ENCODE results near the gene GRK3.
"Not testable (repeated sequence)": the region's sequence is repeated elsewhere in the genome, so short reads cannot be mapped to it uniquely, and the experiment has no call there.

GRK3 gene

DNA sequence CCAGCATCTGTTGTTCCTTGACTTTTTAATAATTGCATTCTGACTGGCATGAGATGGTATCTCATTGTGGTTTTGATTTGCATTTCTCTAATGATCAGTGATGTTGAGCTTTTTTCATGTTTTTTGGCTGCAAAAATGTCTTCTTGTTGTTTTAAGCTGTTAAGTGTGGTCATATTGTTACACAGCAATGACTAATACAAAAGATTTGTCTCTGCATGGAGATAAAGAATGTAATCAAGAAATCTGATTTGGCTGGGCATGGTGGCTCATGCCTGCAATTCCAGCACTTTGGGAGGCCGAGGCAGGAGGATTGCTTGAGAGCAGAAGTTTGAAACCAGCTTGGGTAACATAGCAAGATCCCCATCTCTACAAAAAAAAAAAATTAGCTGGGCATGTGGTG lies 12.1 kb upstream of the GRK3 start:
- not testable (repeated sequence) for DNase-seq

DNA sequence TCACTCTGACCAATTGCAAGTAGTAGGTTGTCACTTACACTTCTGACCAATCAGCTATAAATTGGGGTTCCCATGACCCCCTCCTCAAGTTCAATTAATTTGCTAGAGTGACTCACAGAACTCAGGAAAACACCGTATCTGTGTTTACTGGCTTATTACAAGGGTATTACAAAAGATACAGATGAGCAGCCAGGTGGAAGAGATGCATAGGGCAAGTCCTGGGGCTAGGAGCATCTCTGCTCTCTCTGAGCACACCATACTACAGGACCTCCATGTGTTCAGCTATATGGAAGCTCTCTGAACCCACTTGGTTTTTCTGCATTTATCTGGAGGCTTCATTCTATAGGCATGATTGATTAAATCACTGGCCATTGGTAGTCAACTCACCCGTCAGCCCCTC lies 11.3 kb upstream of the GRK3 start:
- DNase-seq, result no peak

DNA sequence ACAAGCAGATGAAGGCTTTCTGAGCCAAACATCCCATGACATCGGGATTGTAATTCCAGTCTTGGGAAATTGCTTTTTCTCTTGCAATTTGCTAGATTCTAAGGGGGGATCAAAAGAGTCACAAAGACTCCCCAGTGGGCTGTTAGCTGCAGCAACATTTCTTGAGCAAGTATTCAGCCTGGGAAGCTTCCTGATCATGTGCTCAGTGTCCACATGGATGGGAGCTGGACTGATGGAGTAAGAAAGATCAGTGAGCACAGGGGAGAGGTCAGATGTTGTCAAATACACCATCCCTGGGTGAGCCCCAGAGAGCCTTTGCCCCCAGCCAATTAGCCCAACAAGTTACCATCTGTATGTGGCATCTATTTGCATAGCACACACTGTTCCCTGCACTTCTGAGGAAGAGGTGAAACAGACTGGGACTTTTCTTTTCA lies 10.2 kb upstream of the GRK3 start:
- no peak for DNase-seq

DNA sequence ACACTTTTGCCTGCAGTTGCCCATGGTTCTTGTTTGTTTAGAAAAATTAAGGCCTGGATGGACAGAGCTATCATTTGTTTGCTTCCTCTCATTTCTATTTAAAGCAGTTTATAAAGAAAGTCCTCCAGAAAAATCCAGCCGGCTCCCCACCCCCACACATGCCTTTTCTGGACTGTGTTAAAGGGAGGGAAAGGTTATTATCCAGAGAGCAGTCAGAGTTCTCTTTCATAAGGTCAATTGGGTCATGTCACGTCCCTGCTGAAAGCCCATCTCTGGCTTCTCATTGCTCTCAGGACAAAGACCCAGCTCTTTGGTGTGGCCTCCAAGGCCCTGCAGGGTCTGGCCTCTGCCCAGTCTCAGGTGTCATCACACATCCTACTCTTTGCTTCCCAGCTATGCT lies 9.8 kb upstream of the GRK3 start:
- no peak for DNase-seq

DNA sequence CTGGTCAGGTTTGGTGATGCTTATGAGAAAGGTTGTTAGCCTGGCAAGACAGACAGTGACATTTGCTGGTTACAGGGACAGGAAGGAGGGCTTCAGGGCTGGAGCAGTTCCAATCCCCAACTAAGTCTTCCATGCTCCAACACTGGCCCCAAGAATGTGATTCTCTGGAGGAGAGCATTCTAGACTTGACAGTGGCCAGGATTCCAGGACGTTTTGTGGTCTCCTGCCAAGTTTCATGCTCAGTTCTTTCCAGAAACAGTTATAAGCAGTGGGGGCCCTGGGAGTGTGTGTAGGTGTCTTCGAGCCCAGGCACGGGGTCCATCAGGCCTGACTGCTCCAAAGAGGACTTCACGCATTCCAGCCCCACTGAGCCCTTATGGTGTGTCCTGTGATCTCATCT lies 8.9 kb upstream of the GRK3 start:
- no peak for DNase-seq

DNA sequence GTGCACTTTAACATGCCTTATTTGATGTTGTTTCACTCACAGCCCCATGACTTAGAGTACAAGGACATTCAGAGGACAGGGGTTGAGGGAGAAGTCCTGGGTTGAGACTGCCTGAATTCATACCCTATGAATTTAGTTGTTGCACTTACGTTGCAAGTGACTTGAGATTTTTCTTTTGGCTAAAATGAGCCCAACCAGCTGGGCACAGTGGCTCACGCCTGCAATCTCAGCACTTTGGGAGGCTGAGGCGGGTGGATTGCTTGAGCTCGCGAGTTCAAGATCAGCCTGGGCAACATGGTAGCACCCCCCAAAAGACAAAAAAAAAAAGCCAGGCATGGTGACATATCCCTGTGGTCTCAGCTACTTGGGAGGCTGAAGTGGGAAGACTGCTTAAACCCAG lies 7.3 kb upstream of the GRK3 start:
- DNase-seq, result no peak

DNA sequence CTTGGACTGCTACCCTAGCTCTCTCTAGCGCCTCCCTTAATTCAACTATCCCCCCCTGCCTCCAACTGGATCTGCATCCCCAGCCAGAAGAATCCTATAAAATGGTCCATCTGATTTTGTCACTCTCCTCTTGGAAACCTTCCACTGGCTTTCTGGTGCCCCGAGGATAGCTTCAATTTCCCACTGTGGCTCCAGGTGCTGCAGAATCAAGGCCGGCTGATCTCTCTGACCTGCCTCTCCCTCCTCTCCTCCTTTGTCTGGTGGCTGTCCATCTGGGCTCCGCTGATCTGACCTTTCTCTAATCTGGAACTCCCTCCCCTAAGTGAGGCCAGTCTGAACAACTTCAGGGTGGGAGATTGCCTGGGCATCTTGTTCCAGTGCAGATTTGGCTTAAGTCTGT lies 6.1 kb upstream of the GRK3 start:
- DNase-seq, result no peak

DNA sequence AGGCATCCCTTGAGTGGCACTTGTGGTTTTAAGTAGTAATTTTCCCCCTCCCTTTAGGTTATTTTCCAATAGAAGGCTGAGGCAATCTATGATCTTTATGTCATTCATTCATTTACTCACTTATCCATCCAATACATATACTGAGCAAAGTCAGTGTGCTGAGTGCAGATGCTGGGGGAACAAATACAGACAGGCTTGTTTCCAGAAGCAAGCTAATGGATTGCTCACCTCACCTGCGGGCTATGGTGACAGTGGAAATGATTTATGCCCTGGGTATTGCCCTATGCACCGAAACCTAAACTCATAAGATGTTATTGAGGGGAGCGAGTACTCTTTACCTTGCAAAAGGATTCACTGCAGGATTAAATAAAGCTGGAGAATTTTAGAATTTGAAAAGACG lies 4.6 kb upstream of the GRK3 start:
- not testable (repeated sequence) for DNase-seq

DNA sequence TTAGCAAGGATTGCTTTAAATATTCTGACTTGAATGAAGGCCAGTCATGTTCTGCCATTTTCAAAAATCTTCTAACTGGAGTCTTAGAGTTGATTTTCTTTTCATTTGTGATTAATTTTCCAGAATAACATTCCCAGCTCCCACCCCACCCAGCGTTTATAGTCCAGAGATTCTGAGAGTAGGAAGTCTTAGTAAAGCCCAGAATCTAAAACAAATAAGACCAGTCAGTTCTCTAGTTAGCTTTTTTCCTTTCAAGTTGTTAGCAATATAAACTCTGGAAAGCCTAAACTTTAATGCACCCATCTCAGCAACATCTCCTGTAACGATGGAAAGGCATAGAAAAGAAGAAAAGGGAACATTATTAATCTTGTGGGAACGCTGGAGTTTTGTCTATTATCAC lies 3.3 kb upstream of the GRK3 start:
- not testable (repeated sequence) for DNase-seq

DNA sequence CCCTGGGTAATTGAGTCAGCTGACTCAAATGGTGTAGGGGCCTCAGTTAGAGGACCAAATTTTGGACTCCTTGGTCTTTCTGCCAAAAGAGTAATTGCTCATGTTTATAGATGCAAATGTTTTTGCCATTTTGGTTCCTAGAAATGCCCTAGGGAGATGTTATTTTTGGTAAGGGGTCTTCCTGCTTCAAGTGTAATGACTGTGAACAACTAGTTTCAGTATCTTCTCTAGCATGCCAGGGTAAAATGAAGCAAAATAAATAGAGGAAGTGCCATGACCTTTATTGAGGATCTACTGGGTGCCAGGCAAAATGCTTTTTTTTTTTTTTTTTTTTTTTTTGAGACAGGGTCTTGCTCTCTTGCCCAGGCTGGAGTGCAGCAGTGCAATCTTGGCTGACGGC lies 2.5 kb upstream of the GRK3 start:
- DNase-seq, result not testable (repeated sequence)

DNA sequence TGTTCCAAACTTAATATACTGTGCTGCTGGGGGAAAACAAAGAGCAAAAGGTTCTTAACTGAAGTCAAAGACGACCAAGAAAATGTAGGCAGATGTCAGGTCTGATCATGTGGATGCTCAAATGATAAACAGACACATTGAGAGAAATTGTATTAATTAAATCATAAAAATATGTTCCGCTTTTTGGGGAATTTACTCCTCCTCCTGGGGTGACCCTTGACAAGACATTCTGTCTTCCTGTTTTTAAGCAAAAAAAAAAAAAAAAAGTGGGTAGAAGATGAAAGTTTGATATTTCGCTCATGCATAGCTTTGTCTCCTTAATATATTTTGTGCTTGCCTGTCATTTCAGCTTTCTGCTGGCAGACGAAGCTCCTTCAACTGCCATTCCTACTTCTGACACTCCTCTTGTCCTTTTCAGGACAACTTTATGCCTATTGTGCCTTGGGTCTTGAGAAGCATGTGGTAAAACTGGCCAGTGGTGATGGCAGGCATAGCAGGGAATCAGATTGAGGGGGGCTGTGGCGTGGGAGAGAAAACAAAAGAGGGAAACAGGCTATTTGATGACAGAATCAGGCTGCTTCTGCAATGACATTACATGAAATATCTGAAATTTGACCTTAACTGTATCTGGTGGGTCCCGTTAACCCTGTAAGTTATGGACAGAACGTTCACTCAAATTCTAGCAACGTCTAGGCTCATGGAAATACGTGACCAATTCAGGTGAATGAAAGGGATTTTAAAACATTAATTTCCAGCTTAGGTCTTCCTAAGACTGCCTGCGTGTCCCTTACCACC lies 1.3 kb upstream of the GRK3 start:
- DNase-seq, result not testable (repeated sequence)

DNA sequence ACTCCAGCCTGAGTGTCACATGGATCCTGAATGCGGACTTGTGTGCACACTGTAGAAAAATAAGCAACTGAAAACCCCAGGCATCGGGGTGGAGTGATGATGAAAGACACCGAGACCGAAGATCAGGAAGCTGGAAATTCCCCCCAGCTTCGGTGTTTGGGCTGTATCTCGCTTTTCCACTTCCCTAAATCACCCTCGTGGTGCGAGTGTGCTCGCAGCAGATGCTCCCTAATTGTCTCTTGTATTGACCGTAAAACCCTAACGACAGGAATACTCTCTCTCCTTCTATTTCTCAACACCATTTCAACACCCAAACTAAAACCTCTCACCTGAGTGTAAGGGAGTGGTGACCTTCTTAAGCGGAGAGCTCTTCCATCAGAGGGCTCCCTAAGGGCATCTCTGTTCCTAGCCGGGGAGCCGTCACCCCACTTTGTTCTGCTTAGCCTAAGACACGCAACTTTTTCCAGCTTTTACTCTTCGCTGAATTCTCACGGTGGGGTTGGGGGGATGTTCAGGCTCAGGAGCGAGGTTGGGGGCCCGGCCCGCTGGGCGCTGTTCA lies 635 bp upstream of the GRK3 start:
- no peak for DNase-seq

DNA sequence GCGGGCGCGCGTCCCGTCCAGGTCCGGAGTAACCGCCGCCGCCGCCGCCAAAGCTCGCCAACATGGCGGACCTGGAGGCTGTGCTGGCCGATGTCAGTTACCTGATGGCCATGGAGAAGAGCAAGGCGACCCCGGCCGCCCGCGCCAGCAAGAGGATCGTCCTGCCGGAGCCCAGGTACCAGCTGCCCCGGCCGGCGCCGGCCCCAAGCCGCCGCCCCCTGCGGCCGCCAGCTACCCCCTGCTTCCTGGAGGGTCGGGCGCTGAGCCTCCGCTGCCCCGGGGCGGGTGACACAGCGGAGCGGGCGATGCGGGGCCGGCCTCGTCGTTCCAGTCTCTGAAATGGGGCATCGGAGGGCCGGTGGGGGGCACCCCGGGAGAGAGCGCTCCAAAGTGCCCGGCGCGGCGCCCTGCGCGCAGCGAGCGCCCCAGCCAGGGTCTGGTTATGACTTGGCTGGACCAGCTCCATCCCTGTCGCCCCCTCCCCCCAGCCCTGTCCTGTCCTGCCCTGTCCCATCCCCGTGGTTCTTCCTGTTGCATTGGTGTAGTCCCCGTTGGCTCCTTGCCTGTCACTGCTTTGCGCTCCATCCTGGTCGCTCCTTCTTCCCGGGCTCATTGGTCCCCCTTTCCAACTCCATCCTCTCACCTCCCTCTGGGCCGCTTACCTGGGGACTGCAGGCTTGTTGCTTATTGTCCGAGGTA lies 653 bp downstream of the GRK3 start:
- no peak for DNase-seq

DNA sequence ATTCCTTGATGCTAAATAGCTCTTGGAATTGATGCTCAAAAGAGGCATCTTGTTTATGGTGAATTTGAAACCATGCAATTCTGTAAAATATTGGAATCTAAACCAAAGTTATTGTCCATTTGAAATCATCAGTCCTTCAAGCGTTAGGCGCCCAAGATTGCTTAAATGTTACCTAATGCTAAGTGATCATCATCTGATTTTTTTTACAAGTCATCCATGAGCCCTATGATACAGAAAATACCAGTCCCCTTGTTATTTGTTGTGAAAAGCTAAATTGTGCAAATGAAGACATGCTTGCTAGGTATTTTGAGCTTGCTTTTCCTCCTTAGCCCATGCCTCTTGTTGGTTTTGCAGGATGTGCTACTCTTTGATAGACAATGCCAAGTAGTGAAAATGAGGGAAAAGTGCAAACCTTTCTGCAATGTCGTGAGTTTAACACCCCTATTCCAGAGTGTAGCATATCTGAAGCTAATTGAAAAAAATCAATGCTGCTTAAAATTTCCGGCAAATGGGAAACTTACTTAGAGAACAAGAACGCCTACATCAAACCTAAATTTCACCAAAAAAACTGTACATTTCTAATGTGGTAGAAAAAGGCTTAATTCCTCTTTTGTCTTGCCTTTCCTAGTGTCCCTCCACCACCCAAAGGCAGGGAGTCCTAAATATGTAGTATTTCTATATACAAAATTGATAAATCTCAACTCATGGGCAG lies 1.9 kb downstream of the GRK3 start:
- no peak for DNase-seq

DNA sequence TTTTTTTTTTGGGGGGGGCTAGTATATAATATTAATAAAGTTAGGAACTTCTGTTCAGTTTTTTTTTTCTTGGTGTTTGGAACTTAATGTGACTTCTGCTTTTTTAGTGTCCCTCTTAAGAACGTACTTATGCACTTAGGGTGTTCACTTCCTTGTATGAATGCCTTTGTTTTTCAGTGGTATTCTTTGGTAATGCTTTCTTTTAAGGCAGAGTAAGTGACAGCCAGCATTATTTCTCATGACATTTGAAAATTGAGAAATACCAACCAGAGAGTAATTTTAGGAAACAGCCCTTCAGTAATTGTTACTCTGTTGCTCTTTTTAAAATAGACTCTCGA lies 2.4 kb downstream of the GRK3 start:
- no peak for DNase-seq

DNA sequence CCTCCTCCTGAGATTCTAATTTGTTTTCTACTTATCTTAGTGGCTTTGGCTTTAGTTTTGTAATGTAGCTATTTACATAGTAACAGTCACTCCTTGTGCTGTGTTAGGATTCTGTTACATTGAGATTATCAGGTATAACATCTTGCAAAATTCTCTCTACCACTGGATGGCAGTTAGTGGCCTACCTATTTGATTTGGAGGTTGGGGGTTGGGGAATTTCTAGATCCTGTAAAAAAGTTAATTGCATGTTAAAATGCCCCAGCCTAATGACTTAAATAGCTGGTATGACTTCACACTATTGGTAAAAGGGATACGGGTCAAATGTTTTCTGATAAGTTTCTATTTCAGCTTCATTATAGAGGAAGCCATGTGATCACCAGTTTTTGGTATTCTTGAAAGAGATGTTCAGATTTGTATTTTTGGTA lies 2.8 kb downstream of the GRK3 start:
- no peak for DNase-seq

DNA sequence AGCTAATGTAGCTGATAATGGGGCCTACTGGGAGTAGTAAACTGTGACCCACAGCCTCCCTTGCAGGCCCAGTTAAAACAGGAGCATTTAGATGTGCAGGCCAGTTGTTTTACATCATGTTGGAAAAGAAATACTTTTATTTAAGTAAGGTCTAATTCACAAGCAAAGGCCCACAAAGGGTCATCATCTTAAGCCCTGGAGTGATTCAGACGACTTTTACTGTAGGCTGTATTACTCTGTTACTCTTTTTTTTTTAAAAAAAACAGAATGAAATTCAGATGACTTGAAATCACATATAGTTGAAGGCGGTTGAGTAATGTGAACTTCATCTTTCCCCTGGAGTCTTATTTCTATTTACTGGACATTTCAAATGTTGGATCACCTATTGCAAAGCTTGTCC lies 3.6 kb downstream of the GRK3 start:
- not testable (repeated sequence) for DNase-seq

DNA sequence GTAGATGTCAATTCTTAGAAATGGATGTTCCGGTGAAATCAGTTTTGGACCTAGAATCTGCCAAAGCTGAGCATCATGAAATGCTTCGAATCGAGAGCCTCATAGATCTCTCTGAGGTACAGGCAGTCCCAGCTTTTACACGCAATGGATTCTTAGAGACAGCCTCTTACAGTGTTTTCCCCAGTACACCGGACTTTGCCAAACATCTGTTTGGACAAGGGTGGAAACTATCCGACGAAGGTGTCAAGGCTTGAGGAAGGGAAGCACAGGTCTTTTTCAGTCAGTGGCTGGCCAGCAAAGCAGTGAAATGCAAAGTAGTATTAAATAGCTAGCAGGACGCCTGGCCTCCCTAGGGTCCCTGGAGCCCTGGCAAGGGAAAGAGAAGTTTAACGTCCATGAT lies 4.9 kb downstream of the GRK3 start:
- DNase-seq, result no peak

DNA sequence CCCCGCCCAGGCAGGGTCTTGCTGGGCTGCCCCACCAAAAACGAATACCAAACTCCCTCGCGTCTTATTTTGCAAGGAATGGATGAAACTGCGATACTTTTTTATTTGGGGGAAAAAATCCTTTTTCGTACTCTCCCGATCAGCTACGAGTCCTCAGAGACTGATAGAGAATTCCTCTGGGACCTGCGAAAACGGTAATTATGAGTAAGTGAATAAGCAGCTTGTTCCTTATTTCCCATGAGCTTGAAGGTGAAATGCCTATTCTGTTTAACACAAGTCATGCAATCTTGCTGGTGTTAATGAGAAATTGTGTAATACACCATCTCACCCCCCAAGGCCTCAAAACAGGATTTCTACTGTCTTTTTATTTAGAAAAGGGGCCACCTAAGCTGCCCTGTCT lies 5.5 kb downstream of the GRK3 start:
- DNase-seq, result no peak

DNA sequence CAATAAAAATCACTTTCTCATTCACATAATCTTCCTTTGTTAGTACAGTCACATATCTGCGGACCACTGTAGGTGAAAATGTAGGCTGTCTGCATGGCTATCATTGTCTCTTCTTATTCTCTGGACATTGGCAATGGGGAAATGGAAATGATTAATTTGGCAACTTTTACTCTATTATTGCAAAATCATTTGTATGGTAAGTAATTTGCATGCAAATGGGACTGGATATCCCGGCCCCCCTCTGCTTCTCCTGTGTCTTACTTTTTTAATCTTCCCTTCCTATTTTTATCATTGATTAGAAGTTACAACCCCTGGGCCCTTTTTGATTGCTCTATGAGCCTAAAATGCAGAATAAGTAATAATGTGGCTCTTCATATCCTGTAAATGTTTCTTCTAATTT lies 6.0 kb downstream of the GRK3 start:
- no peak for DNase-seq

DNA sequence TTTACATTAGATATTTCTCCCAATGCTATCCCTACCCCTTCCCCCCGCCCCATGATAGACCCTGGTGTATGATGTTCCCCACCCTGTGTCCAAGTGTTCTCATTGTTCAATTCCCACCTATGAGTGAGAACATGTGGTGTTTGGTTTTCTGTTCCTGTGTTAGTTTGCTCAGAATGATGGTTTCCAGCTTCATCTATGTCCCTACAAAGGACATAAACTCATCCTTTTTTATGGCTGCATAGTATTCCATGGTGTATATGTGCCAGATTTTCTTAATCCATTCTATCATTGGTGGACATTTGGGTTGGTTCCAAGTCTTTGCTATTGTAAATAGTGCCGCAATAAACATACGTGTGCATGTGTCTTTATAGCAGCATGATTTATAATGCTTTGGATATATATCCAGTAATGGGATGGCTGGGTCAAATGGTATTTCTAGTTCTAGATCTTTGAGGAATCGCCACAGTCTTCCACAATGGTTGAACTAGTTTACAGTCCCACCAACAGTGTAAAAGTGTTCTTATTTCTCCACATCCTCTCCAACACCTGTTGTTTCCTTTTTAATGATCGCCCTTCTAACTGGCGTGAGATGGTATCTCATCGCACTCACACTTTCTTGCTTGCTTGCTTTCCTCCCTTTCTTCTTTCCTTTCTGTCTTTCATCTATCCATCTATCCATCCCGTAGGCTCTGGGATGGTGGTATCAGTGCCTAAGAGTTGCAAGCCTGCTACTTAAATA lies 7.7 kb downstream of the GRK3 start:
- not testable (repeated sequence) for DNase-seq

DNA sequence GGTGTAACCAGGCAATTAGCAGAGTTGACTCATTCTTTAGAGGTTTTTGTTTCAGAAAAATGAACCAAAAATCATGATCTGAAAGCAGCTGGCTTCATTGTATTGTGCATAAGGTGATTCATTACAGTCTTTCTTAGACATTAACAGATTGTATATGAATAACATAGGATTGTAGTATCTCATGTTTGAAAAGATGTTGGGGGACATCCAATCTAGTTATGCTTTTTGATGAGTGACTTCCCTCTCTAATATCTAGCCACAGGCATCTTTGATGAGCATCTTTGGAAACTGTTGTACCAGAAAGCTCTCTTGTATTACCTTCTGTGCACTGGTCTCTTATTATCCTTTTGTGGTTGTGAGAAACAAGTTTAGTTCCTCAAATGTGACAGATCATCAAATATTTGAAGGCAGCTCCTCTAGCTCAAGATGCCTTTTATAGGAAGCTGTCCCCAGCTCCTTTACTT lies 8.3 kb downstream of the GRK3 start:
- no peak for DNase-seq

DNA sequence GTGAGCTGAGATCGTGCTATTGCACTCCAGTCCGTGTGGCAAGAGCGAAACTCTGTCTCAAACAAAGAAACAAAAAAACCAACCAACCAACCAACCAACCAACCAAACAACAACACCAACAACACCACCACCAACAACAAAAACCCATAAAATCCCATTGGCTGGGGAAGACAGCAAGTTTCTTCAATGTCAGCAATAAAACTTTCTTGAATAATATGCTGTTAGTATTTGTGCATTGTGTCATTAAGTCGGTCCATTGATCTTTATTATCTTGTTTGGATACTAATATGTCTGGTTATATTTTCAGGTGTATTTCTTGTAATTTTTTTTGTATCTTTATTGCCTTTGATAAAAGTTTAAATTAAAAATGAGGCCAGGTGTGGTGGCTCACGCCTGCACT lies 9.4 kb downstream of the GRK3 start:
- no peak for DNase-seq
